ENCODE data around the gene CNR1. TPM values are rescaled to one million over a fixed set of nuclear protein-coding genes. Genes with fewer than 3 reads are reported as not detected.
"Not testable (repeated sequence)": the region's sequence is repeated elsewhere in the genome, so short reads cannot be mapped to it uniquely, and the experiment has no call there.

The CNR1 gene
- total RNA-seq, 1 donor from 2014 or later = 1.00 TPM

- no peak overlapping the region for H3K27ac Mint-ChIP-seq (ENCODE audit: unreplicated experiment)
- Histone ChIP-seq H3K27ac (ENCODE audit: low read depth, low read length) (no peak overlapping the region), H4K20me1 (ENCODE audit: insufficient read depth, low read length) (no peaks in the 10 kb centered on the region), H3K4me2 (ENCODE audit: low read length) (no peak overlapping the region), H3K4me1 (ENCODE audit: insufficient read depth, low read length) (no peaks in the 10 kb centered on the region), H3K36me3 (ENCODE audit: insufficient read depth, low read length) (no peaks in the 10 kb centered on the region), H3K79me2 (ENCODE audit: insufficient read depth, low read length) (no peaks in the 10 kb centered on the region), H3K27me3 (ENCODE audit: insufficient read depth, low read length) (no peaks in the 10 kb centered on the region), H2AFZ (ENCODE audit: low read depth, low read length) (no peak overlapping the region), H3K4me3 (ENCODE audit: insufficient read depth, low read depth, low read length) (no peak overlapping the region), H3K9ac (ENCODE audit: low read length) (no peak overlapping the region), H3K9me3 (ENCODE audit: insufficient read depth, low read depth, low read length) (no peaks in the 10 kb centered on the region)
- TF ChIP-seq EZH2 (IDR thresholded peaks at IDR 0.05; ENCODE audit: insufficient read depth, low read length) (no peak), CTCF (IDR thresholded peaks at IDR 0.05; ENCODE audit: insufficient read depth, low read depth, low read length) (no peak)
- H3K4me3 Mint-ChIP-seq (ENCODE audit: unreplicated experiment) = no peak overlapping the region
- H3K4me1 Mint-ChIP-seq (ENCODE audit: low read depth, unreplicated experiment) = no peaks in the 10 kb centered on the region
- no peaks in the 10 kb centered on the region for H3K36me3 Mint-ChIP-seq (ENCODE audit: low read depth, unreplicated experiment)
- FAIRE-seq = no peak
- peaks cover 3% of the 10 kb centered on the region for H3K9me3 Mint-ChIP-seq (ENCODE audit: unreplicated experiment)
- DNase-seq (ENCODE audit: low read depth) = no peak
- no peaks in the 10 kb centered on the region for H3K27me3 Mint-ChIP-seq (ENCODE audit: low read depth, unreplicated experiment)
These were observed 42.6 kb upstream of the CNR1 start for GRCh38 chr6:88208726-88209125.

- not testable (repeated sequence) for H3K4me2 ChIP-seq (ENCODE audit: low read length); H3K4me3 ChIP-seq (ENCODE audit: insufficient read depth, low read depth, low read length); H3K79me2 ChIP-seq (ENCODE audit: insufficient read depth, low read length); H3K9ac ChIP-seq (ENCODE audit: low read length); H3K36me3 Mint-ChIP-seq (ENCODE audit: low read depth, unreplicated experiment); H4K20me1 ChIP-seq (ENCODE audit: insufficient read depth, low read length); FAIRE-seq; H3K27ac Mint-ChIP-seq (ENCODE audit: unreplicated experiment); H3K4me1 Mint-ChIP-seq (ENCODE audit: low read depth, unreplicated experiment); H3K36me3 ChIP-seq (ENCODE audit: insufficient read depth, low read length); H3K4me3 Mint-ChIP-seq (ENCODE audit: unreplicated experiment); H3K27me3 Mint-ChIP-seq (ENCODE audit: low read depth, unreplicated experiment); H2AFZ ChIP-seq (ENCODE audit: low read depth, low read length); DNase-seq (ENCODE audit: low read depth); H3K9me3 ChIP-seq (ENCODE audit: insufficient read depth, low read depth, low read length); H3K4me1 ChIP-seq (ENCODE audit: insufficient read depth, low read length); H3K27me3 ChIP-seq (ENCODE audit: insufficient read depth, low read length); H3K27ac ChIP-seq (ENCODE audit: low read depth, low read length)
- peaks cover 10% of the 10 kb centered on the region for H3K9me3 Mint-ChIP-seq (ENCODE audit: unreplicated experiment)
These were observed 35.6 kb upstream of the CNR1 start for GRCh38 chr6:88201734-88202133.

- TF ChIP-seq EZH2 (IDR thresholded peaks at IDR 0.05; ENCODE audit: insufficient read depth, low read length) (no peak), CTCF (IDR thresholded peaks at IDR 0.05; ENCODE audit: insufficient read depth, low read depth, low read length) (no peak)
These were observed 18.8 kb upstream of the CNR1 start for GRCh38 chr6:88184921-88185320.

More at GRCh38 chr6:88184921-88185320, 18.8 kb upstream of the CNR1 start:
- peaks cover 9% of the 10 kb centered on the region for H3K27me3 Mint-ChIP-seq (ENCODE audit: low read depth, unreplicated experiment)
- Histone ChIP-seq H3K9ac (ENCODE audit: low read length) (no peak overlapping the region), H3K4me1 (ENCODE audit: insufficient read depth, low read length) (no peaks in the 10 kb centered on the region), H3K9me3 (ENCODE audit: insufficient read depth, low read depth, low read length) (no peaks in the 10 kb centered on the region), H3K36me3 (ENCODE audit: insufficient read depth, low read length) (no peaks in the 10 kb centered on the region), H2AFZ (ENCODE audit: low read depth, low read length) (no peak overlapping the region), H3K27ac (ENCODE audit: low read depth, low read length) (no peak overlapping the region), H3K4me3 (ENCODE audit: insufficient read depth, low read depth, low read length) (no peak overlapping the region), H3K27me3 (ENCODE audit: insufficient read depth, low read length) (no peaks in the 10 kb centered on the region), H4K20me1 (ENCODE audit: insufficient read depth, low read length) (no peaks in the 10 kb centered on the region), H3K4me2 (ENCODE audit: low read length) (no peak overlapping the region), H3K79me2 (ENCODE audit: insufficient read depth, low read length) (no peaks in the 10 kb centered on the region)
- no peaks in the 10 kb centered on the region for H3K4me1 Mint-ChIP-seq (ENCODE audit: low read depth, unreplicated experiment)
- DNase-seq (ENCODE audit: low read depth) = no peak
- peaks cover 2% of the 10 kb centered on the region for H3K9me3 Mint-ChIP-seq (ENCODE audit: unreplicated experiment)
- H3K27ac Mint-ChIP-seq (ENCODE audit: unreplicated experiment) = no peak overlapping the region
- H3K36me3 Mint-ChIP-seq (ENCODE audit: low read depth, unreplicated experiment) = no peaks in the 10 kb centered on the region
- no peak for FAIRE-seq
- H3K4me3 Mint-ChIP-seq (ENCODE audit: unreplicated experiment) = no peak overlapping the region
